SH-SY5Y (cell line): ENCODE results near the gene PKP3.

Source experiments
- GATA2 ChIP-seq: IDR thresholded peaks from 2 replicates; pipeline ENCODE4 v1.6.1; 2011; ENCODE audit warnings: mild to moderate bottlenecking, low read depth, low read length
- GATA3 ChIP-seq: IDR thresholded peaks from 2 replicates; pipeline ENCODE4 v1.6.1; 2011; ENCODE audit warnings: low read depth, mild to moderate bottlenecking, low read length, moderate library complexity

Gene PKP3

DNA sequence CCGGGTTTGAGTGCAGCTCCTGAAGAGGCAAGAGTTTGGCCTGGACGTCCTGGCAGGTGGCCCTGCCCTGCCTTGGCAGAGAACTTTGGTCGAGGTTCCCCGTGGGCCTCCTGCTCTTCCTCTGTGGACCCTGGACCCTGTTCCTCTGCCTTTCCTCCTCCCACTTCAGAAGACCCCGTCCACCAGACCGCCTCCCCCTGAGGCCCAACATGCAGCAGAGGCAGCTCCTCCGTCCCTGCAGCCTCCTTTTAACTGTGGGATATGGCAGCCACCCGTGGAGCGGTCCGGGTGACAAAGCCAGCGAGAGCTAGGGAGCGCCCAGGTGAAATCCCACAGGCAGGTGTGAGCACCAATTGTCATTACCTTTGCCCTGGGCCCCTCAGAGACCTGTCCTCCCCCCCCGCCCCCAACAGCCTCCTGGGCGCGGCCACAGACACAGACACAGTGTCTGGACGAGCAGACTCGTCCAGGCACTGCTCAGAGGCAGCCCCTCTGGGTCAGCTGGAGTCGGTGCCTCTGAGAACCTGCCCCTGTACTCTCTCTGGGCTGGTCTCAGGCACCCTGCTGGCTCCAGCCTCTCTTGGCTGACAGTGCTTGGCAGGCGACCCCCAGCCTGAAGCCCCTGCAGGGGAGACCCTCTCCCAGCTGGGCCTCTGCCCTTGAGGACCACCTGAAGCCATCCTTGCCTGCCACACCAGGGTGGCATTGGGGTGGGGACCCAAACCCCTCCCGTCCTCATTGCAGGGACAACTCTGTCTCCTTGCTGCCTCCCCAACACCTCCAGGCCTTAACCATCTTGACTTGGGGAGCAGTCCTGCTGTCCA, 52.0 kb downstream of the PKP3 start:
- TF ChIP-seq GATA2 (no peak), GATA3 (no peak)

- TF ChIP-seq GATA3 (no peak), GATA2 (no peak)
Observed at GRCh38 chr11:446891-447290, 52.9 kb downstream of the PKP3 start.

GRCh38 chr11:447923-448731, 54.1 kb downstream of the PKP3 start:
- TF ChIP-seq GATA2 (peak; percentile 70), GATA3 (no peak)

- no peak for TF ChIP-seq GATA2
- no peak for TF ChIP-seq GATA3
Observed at GRCh38 chr11:449889-450808, 56.1 kb downstream of the PKP3 start, which contains the start of gene PTDSS2. TSS of gene PTDSS2 (plus strand) at chr11:450279. CDS start at chr11:450456, 177 bp downstream.

DNA sequence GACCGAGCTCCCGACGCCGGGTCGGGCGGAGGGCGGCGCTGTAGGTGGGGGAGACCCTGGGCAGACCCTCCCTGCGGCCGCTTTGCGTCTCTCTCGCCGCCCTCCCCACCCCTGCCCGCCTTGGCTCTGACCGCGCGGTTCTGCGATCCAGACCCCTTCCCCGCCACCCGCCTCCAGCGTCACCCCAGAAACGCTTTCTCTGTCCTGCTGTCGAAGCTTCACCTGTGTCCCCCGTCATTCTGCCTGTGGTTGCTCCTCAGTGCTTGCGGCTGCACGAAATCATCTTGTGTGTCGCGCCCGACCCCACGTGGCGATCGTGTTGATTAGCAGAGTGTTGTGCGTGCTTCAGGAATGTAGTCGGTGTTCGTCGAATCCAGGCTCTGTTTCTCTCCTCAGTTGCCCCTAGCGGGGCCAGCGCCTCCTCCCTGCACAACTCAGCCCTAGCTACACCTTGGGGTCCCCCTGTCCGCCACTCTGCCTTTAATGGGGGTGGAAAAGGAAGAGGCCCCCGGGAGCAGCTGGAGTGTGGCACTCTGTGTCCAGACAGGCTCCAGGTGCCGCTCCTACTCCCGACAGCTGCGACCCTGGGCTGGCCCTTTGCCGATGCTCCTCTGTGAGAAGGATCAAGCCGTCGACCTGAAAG, 56.9 kb downstream of the PKP3 start:
- TF ChIP-seq GATA3 (no peak), GATA2 (peak; percentile 60; the same call in 1 of the 2 replicates)

DNA sequence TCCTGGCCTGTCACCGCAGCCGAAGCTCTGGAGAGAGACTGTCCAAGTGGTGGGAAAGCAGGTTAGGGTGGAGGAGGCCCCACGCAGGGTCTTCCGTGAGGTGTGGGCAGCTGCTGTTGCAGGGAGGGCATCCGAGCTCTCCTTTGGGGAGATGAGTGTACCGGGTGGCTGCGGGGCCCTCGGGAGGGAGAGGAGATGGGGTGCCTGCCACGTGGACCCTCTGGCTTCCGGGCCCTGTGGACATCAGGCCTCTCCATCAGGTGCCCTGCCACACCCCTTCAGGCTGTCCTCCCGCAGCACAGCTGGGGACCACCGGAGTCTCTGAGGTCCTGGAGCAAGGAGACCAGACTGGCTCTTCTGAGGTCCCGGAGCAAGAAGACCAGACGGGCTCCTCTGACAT, 57.7 kb downstream of the PKP3 start:
- TF ChIP-seq GATA2: no peak
- TF ChIP-seq GATA3: no peak

GRCh38 chr11:452203-452744, 58.3 kb downstream of the PKP3 start:
- no peak for TF ChIP-seq GATA2
- TF ChIP-seq GATA3: no peak

DNA sequence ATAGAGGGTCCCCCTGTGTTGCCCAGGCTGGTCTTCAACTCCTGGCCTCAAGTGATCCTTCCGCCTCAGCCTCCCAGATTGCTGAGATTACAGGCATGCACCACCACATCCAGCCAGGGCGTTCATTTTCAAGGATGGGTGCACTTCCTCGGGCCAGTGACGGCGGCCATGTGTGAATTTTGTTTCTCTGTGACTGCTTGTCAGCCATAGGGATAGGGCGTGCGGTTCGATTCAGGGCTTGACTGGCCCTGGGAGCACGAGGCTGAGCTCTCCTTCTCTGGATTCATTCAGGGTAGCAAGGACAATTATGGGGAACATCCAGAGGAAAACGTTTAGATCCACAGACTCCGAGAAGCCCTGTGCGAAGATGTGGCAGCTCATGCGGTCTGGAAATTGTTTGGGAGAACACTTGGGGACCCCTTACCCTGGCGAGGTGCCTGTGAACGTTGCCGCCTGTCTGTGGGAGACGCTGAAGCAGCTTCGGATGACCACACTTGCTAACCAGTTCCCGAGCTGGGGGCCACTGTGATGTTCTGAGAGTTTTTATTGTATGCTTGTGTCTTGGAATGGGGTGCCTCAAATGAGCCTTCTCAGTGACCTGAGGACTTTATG, 59.0 kb downstream of the PKP3 start:
- TF ChIP-seq GATA2: no peak
- no peak for TF ChIP-seq GATA3

- TF ChIP-seq GATA3: no peak
- no peak for TF ChIP-seq GATA2
Observed at GRCh38 chr11:453564-453963, 59.6 kb downstream of the PKP3 start.

- no peak for TF ChIP-seq GATA3
- no peak for TF ChIP-seq GATA2
Observed at GRCh38 chr11:454043-454442, 60.0 kb downstream of the PKP3 start.
